ENCODE results near the gene VTI1A. TPM values are rescaled to one million over a fixed set of nuclear protein-coding genes. Genes with fewer than 3 reads are reported as not detected.

Gene VTI1A
- total RNA-seq, 1 experiment from 2014 or later = 18.1 TPM

DNA sequence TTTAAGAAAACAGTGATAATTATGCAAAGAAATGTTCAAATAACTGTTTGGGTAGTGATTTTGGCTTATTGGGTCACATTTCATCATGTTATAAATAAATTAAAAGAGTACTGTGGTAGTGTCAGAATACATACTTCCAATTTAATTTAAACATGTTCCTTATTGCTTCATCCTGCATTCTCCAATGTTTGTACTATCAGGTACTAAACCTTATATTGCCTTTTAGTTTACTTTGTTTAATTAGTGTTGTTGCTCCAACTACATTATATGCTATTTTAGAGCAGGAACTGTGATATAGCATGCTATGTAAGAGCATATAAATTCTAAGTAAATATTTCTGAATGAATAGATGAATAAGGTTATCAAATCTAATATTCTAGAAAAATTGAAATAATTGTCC lies 40.9 kb downstream of the VTI1A start:
- no peaks in the 10 kb centered on the region for H3K36me3 ChIP-seq (ENCODE audit: low read depth)
- CTCF ChIA-PET = no interaction called here
- H3K4me2 ChIP-seq = no peak overlapping the region
- POLR2A ChIA-PET (ENCODE audit: unreplicated experiment) = no interaction called here
- no peaks in the 10 kb centered on the region for H3K9me2 ChIP-seq (ENCODE audit: insufficient read depth)
- peaks cover 9% of the 10 kb centered on the region; the same call in 1 of the 2 replicates for H3K4me1 ChIP-seq (replicated peaks; ENCODE audit: insufficient read depth)
- no peaks in the 10 kb centered on the region for H3F3A ChIP-seq (ENCODE audit: insufficient read depth, low read depth)
- H3K9me3 ChIP-seq (ENCODE audit: insufficient read depth, low read depth) = no peaks in the 10 kb centered on the region; the same call in 1 of the 2 replicates
- TF ChIP-seq, protein P1, sequence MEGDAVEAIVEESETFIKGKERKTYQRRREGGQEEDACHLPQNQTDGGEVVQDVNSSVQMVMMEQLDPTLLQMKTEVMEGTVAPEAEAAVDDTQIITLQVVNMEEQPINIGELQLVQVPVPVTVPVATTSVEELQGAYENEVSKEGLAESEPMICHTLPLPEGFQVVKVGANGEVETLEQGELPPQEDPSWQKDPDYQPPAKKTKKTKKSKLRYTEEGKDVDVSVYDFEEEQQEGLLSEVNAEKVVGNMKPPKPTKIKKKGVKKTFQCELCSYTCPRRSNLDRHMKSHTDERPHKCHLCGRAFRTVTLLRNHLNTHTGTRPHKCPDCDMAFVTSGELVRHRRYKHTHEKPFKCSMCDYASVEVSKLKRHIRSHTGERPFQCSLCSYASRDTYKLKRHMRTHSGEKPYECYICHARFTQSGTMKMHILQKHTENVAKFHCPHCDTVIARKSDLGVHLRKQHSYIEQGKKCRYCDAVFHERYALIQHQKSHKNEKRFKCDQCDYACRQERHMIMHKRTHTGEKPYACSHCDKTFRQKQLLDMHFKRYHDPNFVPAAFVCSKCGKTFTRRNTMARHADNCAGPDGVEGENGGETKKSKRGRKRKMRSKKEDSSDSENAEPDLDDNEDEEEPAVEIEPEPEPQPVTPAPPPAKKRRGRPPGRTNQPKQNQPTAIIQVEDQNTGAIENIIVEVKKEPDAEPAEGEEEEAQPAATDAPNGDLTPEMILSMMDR (conservative IDR thresholded peaks at IDR 0.05) = no peak
- TF ChIP-seq EZH2 (IDR thresholded peaks at IDR 0.05; ENCODE audit: low read depth) = no peak
- no peaks in the 10 kb centered on the region for H4K20me1 ChIP-seq (ENCODE audit: insufficient read depth)
- H2AFZ ChIP-seq = no peak overlapping the region
- intact Hi-C loops (cut with micrococcal nuclease; ENCODE audit: unreplicated experiment) = no loop called here
- H3K27me3 ChIP-seq (ENCODE audit: insufficient read depth, low read depth) = no peaks in the 10 kb centered on the region
- no peak overlapping the region for H3K27ac ChIP-seq
- no peaks in the 10 kb centered on the region for H3K79me2 ChIP-seq (ENCODE audit: low read depth)
- no TSS peak for BruUV-seq (replicated peaks)
- no peak for DNase-seq
- no peak overlapping the region for H3K4me3 ChIP-seq

DNA sequence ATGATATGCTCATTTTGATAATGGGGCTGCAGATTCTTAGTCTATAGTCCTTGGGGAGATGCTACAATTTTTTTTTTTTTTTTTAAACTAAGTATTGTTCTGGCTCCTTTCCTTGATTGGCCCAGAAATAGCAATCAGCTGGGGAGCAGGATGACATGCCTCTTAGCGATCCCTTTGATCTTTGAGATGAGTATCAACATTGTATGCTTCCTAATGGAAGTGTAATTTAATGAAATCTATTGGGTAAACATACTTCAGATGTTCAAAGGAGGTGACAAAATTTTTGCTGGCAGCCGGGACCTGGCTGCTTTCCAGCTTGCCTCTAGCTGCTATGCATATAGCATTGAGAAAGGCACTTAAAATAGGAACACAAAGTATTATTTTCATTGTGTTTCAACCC lies 43.5 kb downstream of the VTI1A start:
- Histone ChIP-seq H3K4me2 (no peak overlapping the region), H3K79me2 (ENCODE audit: low read depth) (no peaks in the 10 kb centered on the region), H2AFZ (no peak overlapping the region), H3K27ac (no peak overlapping the region), H3K4me3 (no peak overlapping the region), H3K9me2 (ENCODE audit: insufficient read depth) (no peaks in the 10 kb centered on the region), H3K27me3 (ENCODE audit: insufficient read depth, low read depth) (no peaks in the 10 kb centered on the region), H3K36me3 (ENCODE audit: low read depth) (no peaks in the 10 kb centered on the region), H4K20me1 (ENCODE audit: insufficient read depth) (no peaks in the 10 kb centered on the region), H3K4me1 (replicated peaks; ENCODE audit: insufficient read depth) (peaks cover 9% of the 10 kb centered on the region; the same call in 1 of the 2 replicates), H3K9me3 (ENCODE audit: insufficient read depth, low read depth) (no peaks in the 10 kb centered on the region; the same call in 1 of the 2 replicates), H3F3A (ENCODE audit: insufficient read depth, low read depth) (no peaks in the 10 kb centered on the region)
- ChIA-PET POLR2A (ENCODE audit: unreplicated experiment) (no interaction called here), CTCF (no interaction called here)
- peak; percentile 3 to 36 for DNase-seq
- no TSS peak for BruUV-seq (replicated peaks)
- intact Hi-C loops (cut with micrococcal nuclease; ENCODE audit: unreplicated experiment) = no loop called here
- TF ChIP-seq, protein P1 (conservative IDR thresholded peaks at IDR 0.05) = no peak
- TF ChIP-seq EZH2 (IDR thresholded peaks at IDR 0.05; ENCODE audit: low read depth) = no peak

GRCh38 chr10:112491144-112491543 lies 44.1 kb downstream of the VTI1A start:
- no peaks in the 10 kb centered on the region for H3K79me2 ChIP-seq (ENCODE audit: low read depth)

More at GRCh38 chr10:112491144-112491543, 44.1 kb downstream of the VTI1A start:
- no peak overlapping the region for H3K4me3 ChIP-seq
- H4K20me1 ChIP-seq (ENCODE audit: insufficient read depth) = no peaks in the 10 kb centered on the region
- intact Hi-C loops (cut with micrococcal nuclease; ENCODE audit: unreplicated experiment) = no loop called here
- ChIA-PET CTCF (no interaction called here), POLR2A (ENCODE audit: unreplicated experiment) (interaction anchor here (0.5 kb wide), 1 partner anchor 42 kb away, joined by 3 read pairs; no protein-coding TSS in a partner anchor)
- no peaks in the 10 kb centered on the region for H3F3A ChIP-seq (ENCODE audit: insufficient read depth, low read depth)
- BruUV-seq (replicated peaks) = no TSS peak
- no peaks in the 10 kb centered on the region for H3K27me3 ChIP-seq (ENCODE audit: insufficient read depth, low read depth)
- no peak overlapping the region for H2AFZ ChIP-seq
- no peak overlapping the region for H3K4me2 ChIP-seq
- DNase-seq = no peak
- TF ChIP-seq EZH2 (IDR thresholded peaks at IDR 0.05; ENCODE audit: low read depth) = no peak
- TF ChIP-seq, protein P1 (conservative IDR thresholded peaks at IDR 0.05) = no peak
- no peak overlapping the region for H3K27ac ChIP-seq
- no peaks in the 10 kb centered on the region for H3K9me2 ChIP-seq (ENCODE audit: insufficient read depth)
- peaks cover 9% of the 10 kb centered on the region; the same call in 1 of the 2 replicates for H3K4me1 ChIP-seq (replicated peaks; ENCODE audit: insufficient read depth)
- H3K36me3 ChIP-seq (ENCODE audit: low read depth) = no peaks in the 10 kb centered on the region
- H3K9me3 ChIP-seq (ENCODE audit: insufficient read depth, low read depth) = no peaks in the 10 kb centered on the region; the same call in 1 of the 2 replicates
